Muscle of arm (tissue), 12 donors: ENCODE results near the gene SULF2. TPM values are rescaled to one million over a fixed set of nuclear protein-coding genes. Genes with fewer than 3 reads are reported as not detected.
A peak's percentile ranks its signal among the peaks of the same experiment; 100 is the strongest.

Experiments used
- DNase-seq: peaks from one replicate; pipeline ENCODE4 v3.0.0-alpha.2; 2013
- polyA plus RNA-seq, 12 donors: library from polyadenylated mRNA; unstranded; fragments of 120-200 nt; gene quantifications; one replicate each; pipeline ENCODE4 v1.2.1, GENCODE V29; 2013; ENCODE audit not compliant: insufficient read length in 12 of 12

Gene SULF2
- polyA plus RNA-seq, 12 donors: 36.8 to 99.0 (median 50.7) TPM; not detected in 1

DNA sequence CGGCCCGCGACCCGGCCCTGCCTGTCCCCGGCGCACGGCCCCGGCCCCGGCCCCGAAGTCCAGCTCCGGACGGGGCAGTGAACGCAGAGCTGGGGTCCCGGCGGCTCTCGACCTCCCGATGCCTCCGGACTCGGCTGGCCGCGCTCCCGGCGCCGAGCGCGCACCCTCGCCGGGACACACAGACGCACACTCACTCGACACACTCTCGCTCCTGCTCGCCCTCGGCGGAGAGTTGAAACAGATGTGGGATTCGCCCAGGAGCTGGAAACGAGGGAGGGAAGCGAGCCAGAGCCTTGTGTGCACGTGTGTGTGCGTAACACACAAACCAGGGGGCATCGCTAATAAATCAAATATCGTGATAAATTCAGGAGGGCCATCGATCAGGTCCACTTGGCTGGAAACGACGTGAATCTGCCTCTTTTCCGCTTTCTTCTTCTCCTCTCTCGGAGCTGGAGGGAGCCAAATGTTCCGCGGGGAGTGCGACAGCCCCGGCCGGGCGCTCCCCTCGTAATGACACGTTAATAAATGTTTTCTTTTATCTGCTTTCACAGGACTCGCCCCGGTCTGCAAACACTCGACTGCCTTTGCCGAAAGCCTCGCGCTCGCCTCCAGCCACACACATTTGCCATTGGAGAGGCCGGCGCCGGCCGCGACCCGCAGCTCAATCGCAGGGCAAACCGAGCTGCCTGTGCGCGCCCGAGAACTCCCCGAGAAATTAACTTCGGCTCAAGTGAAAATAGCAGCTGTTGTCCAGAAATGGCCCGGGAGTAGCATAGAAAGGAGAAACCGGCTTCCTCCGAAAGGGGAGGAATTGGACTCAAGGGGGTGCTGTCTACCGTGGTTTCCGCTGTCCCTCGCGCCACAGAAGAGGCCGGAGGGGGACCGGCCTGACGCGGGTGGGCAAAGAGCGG lies 828 bp upstream of the SULF2 start:
- peak; percentile 91 for DNase-seq

DNA sequence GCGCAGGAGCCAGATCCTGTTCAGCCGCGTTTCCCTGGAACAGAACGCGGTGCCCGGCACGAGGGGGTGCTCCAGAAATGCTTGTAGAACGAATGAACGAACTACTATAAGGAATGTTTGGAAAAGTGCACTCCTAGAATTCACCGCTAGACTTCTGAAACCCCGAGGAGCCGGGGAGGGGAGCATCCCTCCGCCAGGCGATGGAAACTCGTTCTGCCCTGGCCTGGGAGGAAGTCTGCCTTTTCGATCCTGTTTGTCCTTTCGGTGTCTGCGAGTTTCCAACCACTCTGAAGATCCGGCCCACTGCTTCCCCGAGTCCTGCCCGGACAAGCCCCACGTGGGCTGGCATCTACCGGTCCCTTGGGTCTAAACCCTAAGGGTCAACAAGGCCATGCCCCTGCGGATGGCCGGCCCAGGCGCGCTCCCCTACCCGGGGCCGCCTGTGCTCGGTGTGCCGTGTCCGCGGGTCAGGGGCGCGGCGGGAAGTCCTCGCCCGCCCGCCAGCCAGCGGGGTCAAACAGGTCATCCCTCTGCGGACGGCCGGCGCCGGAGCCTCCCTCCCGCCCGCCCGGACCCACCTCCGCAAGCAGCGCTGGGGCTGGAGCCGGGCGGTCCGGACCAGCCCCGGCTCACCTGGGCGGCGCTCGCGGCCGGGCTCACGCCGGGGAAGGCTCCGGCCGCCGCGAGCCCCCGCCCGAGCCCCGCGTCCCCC lies 526 bp downstream of the SULF2 start:
- peak; percentile 69 for DNase-seq

DNA sequence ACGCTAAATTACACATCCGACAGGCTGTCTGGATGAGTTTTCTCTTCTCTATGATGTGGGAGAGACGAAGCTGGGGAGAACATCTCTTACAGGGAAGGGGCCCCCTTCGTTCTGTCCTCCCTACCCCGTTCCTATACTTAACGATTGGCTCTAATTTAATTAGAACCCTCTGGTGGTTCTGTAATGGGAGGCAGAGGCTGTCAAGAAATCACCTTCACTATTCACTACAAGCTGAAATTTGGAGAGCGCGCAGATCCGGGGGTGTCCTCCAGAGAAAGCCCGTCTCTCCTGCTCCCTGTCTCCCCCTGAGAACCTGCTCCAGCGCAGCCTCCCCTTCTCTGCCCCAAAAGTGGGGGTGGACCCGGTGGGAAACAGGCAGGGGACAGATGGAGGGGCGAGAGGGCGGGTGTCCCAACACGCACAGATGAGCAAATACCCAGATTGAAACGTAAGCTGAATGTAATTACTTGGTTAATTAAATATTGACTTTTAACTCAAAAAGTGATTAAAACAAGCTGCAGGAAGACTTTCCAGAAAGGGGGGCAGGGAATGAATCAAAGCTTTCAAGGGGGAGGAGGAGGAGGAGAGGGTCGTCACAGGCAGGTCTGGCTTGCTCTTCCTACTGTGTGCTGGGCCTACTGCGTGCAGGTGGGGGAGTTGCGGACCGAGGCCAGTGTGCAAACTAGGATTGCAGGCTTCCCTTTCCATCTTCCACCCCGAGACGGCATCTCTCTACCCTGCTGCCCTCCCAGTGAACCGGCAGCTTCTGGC lies 1.3 kb downstream of the SULF2 start:
- DNase-seq: no peak

DNA sequence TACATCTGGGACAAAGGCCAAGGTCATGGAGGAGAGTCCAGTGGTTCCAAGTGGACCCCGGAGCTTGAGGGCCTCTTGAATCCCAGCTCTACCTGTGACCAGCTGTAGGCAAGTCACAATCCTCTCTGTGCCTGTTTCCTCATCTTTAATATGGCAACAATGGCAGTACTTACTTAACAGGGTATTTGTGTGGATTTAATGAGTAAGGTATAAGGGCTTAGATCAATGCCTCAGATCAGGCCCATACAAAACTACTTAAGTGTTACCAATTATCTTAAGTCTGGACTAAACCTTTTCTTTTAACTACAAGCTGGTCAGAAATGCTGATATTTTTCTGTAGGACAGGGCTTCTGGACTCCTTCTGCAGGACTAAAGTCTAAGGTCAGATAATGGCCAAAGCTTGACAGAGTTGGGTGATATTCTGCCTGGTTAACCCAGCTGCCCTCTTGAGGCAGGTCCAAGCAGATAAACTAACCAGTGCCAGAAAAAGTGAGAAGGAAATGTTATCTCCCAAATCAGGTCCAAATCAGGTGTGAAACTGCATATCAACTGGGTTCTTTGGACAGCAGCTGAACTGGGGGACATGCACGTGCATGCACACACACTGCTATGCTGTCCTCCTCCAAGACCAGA lies 2.2 kb downstream of the SULF2 start:
- DNase-seq: no peak

DNA sequence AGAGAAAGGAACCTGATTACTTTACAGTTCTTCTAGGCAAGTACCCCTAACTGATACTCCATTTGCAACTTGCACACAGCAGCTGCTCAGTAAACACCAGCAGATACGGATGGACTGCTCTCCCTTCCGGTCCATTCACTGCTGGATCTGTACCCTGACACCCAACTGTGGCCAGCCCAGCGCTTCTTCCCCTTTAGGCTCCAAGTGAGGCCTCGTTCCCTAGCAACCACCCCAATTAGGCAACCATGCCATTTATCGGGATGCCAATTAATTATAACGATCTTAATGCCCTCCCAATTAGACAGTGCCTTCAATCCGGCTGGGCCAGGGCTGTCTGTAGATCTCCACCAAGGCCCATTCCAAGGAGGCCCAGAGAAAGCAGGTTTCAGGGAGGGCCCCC lies 3.2 kb downstream of the SULF2 start:
- DNase-seq: no peak

DNA sequence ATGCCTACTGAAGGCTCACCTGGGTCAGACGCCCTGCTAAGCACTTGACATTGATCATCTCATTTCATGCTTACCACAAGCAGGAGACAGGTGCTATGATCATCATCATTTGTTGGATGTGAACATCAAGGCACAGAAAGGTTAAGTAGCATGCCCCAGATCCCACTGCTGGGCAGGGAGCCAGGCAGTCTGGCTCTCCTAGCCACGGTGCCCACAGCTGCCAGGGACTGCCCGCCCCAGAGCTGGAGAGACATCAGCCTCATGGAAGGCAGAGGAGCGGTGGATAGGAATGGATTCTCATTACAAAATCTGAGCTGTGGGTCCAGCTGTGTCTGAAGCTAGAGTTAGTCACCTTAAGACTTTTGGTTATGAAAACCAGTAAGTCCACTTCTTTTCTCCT lies 3.6 kb downstream of the SULF2 start:
- DNase-seq: no peak

DNA sequence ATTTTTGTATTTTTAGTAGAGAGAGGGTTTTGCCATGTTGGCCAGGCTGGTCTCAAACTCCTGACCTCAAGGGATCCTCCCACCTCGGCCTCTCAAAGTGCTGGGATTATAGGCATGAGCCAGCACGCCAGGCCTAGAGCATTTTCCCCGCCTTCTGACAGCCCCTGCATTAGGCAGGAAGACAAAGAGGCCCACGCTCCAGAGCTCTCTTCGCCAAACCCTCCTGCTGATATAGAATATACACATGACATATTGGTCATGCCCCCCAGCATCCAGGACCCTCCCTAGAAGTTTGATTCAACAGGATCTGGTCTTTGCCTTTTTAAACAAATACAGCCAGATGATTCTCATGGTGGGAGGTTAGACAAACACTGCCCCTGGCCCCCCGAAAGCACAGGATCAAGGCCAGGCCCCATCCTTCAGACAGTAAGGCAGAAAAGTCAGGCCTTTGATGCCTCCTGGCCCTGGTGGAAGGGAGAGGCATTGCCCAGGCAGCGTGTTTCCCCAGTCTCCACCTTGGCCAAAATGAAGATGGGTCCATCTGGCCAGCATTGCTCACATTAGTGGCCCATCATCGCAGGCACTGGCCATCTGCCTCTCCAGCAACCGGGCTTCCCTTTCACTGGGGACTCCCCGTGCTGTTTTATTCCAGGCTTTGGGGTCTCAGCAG lies 4.4 kb downstream of the SULF2 start:
- no peak for DNase-seq

DNA sequence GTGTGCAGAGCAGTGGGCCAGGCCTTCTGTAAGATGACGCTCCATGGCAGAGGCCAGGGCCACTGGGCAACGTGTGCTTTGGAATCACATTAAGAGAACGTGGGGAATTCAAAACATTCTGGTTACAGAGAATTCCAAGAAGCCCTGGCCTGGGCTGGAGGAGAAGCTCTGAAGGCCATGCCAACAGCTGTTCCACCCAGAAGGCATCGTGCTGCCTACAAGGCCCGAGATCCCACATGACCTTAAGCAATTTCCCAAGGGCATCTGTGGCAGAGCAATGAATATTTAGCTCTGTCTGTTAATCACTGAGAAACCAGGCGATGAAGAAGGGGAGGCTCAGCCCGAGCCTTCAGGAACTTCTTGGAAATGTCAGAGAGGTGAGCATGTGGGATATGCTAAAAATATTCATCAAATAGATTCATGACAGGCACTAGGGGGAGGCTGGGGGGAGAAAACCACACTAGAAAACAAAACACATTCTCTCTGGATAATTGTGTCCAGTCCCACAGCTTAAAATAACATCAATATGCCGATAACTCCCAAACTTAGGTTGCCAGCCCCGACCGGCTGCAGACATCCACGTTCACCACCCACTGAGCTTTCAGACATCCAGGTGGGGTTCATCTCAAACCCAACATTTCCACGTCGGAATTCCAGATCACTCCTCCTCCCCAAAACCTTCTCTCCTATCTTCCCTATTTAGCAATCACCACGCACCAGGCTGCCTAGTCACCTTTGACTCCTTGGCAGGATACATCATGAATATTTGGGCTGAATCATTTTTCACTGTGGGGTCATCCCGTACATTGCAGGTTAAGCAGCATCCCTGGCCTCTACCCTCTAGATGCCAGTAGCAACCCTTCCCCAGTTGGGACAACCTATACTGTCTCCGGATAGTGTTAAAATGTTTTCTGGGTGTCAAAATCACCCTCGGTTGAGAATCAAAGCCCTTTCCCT lies 6.6 kb downstream of the SULF2 start:
- DNase-seq: no peak

DNA sequence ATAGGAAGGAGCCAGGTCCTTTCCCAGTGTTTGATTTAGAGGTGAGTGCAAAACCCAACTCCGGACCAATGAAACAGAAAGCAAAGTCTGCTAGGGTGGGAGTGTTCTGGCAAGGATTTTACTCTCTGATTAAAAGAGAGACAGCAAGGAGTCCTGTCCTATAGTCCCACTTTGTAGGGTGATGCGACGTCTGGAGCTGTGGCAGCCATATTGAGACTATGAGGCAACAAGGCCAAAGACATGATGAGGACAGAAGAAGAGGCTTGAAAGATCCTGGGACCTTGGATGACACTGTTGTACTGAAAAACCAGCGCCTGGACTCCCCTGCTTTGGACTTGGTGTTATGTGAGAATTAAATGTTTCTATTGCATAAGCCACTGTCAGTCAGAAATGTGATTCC lies 8.1 kb downstream of the SULF2 start:
- DNase-seq: no peak

DNA sequence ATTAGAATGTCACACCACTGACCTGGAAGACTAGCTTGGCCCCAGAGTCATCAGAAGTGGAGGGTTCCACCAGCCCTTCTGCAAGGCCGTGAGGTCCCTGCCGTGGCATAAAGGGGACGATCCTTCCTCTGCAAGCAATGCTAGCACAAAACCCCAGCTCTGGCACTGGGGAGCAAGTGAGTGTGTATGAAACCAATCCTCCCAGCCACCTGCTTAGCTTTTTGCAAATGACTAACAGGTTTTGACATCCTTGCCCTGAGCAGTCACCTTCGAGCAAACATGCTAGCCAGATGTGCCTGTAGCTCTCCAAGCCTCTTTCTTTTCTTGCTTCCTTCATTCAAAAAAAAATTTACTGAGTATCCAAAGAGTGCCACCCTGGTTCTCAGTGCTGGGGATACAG lies 8.6 kb downstream of the SULF2 start:
- no peak for DNase-seq

DNA sequence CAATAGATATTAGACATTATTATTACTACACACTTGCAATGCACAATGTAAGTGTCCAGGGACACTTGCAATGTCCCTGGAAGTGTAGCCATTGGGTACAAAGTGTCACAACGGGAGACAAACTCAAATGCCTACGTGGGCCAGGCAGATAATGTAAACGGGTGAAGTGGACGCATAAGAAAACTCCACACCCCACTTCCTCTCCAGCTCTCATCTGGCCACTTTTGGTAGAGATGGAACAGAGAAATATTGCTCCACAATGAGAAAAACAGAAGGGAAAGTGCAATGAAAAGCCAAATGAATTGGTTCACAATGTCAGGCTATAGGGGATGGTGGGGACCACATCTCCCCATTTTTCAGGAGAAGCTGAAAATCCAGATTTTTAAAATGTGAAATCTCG lies 9.4 kb downstream of the SULF2 start:
- no peak for DNase-seq

DNA sequence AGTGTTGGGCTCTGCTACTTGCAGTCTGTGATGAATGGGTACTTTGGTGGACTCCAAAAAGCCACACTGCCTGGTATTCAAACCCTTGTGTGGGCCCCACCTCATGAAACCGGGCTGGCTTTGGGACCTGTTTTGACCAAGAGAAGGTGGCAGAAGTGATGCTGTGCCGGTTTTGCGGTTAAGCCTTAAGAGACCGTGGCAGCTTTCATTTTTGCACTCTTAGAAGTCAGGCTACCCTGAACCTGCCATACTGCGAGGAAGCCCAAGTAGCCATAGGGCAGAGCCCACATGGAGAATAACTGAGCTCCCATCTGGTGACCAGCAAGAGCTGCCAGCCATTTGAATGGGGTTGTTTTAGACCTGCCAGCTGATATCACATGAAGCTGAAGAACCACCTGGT lies 10.2 kb downstream of the SULF2 start:
- no peak for DNase-seq

DNA sequence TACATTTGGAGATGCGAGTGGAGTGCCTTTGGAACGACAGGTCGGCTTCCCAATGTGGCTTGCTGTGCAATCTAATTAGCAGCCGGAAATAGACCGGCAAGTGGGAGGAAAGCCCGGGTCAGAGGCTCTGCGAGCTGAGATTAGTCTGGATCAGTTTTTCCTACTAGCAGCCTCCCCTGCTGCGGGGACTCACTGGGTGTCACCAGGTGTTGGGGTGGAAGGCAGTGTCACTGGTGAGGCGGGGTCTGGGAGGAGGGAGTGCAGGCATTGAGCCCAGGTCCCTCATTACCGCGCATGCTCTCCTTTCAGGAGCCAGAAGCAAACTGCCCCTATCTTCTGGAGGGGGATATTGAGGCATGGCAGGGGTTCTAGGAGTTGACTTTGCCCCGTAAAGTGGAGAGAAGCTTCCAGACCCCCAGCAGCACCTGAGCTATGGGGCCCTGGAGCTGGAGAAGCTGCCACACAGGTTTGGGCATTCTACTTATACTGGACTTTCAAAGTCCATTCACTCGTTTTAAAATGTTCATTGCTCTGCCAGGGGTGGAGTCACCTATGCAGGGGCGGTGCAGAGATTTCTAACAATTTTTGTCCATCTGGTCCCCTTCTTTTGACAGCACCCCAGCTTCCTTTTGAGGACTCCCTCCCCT lies 11.0 kb downstream of the SULF2 start:
- DNase-seq: no peak

DNA sequence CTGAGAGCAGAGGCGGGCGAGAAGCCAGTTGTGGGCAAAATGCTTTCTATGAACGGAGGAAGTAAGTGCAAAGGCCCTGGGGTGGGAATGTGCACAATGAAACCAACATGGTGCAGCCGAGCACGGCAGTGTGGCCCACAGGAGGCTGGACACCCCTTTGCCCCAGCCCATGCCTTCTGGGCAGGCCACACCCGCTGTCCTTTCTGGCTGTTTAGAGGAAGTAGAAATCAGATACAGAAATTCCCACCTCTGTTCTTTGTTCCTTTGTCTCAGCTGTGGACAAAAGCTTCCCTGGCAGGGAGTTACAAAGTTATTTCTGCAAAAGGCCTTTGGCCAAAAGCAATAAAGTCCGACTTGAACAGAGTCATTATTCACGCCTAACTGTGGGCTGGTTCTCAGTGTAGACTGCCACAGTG lies 11.9 kb downstream of the SULF2 start:
- DNase-seq: no peak

DNA sequence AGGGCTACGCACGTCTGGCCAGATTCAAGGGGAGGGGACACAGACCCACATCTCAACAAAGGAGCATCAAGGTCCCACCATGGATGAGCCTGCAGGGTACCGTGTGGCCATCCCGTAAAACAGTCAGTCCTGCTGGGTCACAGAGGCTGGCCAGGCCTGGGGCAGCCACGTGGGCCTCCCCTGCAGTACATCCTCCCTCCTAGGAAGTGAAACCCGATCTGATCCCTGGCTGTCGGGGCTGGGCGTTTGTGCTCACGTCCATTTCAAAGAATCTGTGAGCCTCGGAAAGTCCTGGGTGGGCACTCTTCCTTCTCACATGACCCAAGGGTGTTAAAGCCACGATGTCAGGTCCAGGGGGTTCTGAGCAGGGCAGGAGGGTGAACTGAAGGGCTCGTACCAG lies 14.3 kb downstream of the SULF2 start:
- no peak for DNase-seq

DNA sequence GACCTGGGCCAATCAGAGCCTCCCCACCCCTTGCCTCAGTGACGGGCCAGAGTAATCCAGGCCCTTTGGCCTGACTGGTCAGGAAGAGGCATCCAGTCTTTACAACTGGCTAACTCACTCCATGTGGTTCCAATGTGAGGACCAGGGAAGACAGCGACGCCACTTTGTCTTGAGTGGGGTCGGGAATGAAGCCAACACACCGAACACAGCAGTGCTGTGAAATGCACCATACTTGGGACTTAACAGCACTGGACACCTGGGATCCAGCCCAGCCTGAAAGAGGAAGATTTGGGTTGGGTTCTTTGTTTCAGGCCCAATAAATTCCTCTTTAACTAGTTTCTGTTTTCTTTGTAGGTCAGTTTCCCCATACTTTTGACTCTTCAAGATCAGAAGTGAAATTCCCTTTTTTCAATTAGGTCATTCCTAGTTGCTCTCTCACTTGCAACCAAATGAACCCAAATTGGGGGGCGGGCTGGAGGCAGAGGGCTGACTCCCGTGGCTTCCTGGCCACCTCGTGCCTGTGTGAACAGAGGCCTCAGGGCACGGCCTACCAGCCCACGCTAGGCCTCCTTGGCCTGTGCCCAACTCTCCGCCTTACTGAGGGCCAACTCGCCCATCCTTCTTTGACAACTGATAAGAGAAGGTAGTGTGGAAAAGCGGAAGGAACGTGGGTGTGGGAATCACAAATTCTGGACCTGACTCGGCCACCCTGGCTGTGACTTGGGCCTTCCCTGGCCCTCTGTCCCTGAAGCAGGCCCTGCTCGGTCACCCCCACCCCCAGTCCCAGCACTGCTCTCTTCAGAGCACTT lies 17.1 kb downstream of the SULF2 start:
- DNase-seq: no peak

DNA sequence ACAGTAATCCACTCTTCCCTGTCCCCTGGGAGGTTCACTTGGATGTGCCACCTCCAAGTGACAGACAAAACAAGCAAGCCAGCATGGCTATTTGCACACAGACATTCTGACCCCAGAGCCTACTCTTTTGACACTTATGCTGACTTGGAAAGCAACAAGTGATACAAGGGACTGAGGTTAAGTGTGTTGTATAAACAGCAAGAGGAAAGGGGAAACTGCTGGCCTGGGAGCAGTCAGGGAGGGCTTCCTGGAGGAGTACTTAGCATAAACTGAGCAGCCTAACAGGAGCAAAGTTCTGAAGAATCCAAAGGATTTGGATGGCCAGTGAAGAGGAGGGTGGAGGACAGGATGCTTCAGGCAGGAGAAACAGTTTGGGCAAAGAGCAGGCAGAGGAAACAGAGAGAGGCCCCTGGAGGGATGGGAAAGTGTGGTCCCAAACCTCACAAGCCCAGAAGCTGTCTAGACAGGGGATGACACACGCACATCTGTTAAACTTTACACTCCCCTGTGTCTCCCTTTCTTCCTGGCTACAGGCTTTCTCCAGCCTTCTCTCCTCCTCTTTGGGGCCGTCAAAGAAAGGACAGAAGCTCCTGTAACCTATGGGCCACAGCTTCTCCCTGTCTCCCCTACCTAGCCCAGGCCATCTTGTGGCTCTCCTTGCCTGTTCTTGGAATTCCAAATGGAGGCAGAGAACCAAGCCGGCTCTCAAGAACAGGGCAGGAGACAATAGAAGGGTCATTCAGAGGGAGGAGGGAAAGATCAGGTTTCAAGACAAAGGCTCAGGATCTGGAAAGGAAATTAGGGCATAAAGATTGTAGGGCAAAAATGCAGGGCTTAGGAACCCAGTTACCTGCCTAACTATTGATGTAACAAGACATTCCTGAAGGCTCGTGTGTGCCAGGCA lies 19.3 kb downstream of the SULF2 start:
- no peak for DNase-seq

DNA sequence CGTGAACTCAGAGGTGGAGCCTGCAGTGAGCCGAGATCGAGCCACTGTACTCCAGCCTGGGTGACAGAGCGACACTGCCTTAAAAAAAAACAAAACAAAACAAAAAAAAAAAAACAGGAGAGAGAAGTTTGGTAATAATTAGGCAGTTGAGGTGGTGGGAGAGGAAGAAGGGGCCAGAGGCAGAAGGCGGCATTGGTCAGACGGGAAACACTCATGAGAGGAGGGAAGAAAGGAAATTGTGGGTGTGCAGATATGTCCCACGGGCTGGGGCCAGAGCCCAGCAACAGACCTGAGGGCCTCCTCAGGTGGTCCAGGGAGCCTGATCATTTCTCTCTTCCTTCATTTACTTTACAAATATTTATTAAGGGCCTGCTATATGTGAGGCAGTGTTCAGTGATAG lies 20.0 kb downstream of the SULF2 start:
- no peak for DNase-seq
